NOMO-1 treated with dmso at 0.1 percent for 144 hours (cell line): ENCODE measurements around the gene TRIP12.
"Not testable (repeated sequence)": the region's sequence is repeated elsewhere in the genome, so short reads cannot be mapped to it uniquely, and the experiment has no call there.

Experiments
- DNase-seq: peaks from one replicate; lab custom pipeline; 2025; ENCODE audit not compliant: unreplicated experiment; lab: John Stamatoyannopoulos, UW

The TRIP12 gene

GRCh38 chr2:229835596-229836283, 86.1 kb downstream of the TRIP12 start:
- no peak for DNase-seq

- not testable (repeated sequence) for DNase-seq
These were observed 87.4 kb downstream of the TRIP12 start for GRCh38 chr2:229834368-229834767.

- DNase-seq, result no peak
These were observed 89.3 kb downstream of the TRIP12 start for GRCh38 chr2:229832510-229832898.

- DNase-seq, result no peak
These were observed 89.9 kb downstream of the TRIP12 start for GRCh38 chr2:229831805-229832509.

GRCh38 chr2:229825476-229825875, 96.3 kb downstream of the TRIP12 start:
- DNase-seq, result no peak

- no peak for DNase-seq
These were observed 100.5 kb downstream of the TRIP12 start for GRCh38 chr2:229821316-229821715.

- no peak for DNase-seq
These were observed 103.6 kb downstream of the TRIP12 start for GRCh38 chr2:229818230-229818629.

GRCh38 chr2:229815858-229816257, 106.0 kb downstream of the TRIP12 start:
- DNase-seq, result no peak

GRCh38 chr2:229815342-229815741, 106.5 kb downstream of the TRIP12 start:
- DNase-seq, result no peak

GRCh38 chr2:229810786-229811185, 111.0 kb downstream of the TRIP12 start:
- no peak for DNase-seq

GRCh38 chr2:229805559-229805958, 116.2 kb downstream of the TRIP12 start:
- no peak for DNase-seq

GRCh38 chr2:229802785-229803184, 119.0 kb downstream of the TRIP12 start:
- no peak for DNase-seq

- peak; percentile 10 for DNase-seq
These were observed 120.6 kb downstream of the TRIP12 start for GRCh38 chr2:229800997-229801754.

GRCh38 chr2:229798446-229799155, 123.2 kb downstream of the TRIP12 start:
- DNase-seq, result no peak

- DNase-seq, result no peak
These were observed 126.8 kb downstream of the TRIP12 start for GRCh38 chr2:229795058-229795457.

- no peak for DNase-seq
These were observed 127.2 kb downstream of the TRIP12 start for GRCh38 chr2:229794636-229795035.

GRCh38 chr2:229786289-229786688, 135.5 kb downstream of the TRIP12 start:
- not testable (repeated sequence) for DNase-seq

GRCh38 chr2:229784791-229785190, 137.0 kb downstream of the TRIP12 start:
- no peak for DNase-seq

- no peak for DNase-seq
These were observed 138.6 kb downstream of the TRIP12 start for GRCh38 chr2:229783108-229783721.

- peak; percentile 2 for DNase-seq
These were observed 140.7 kb downstream of the TRIP12 start for GRCh38 chr2:229780856-229781773.
